SK-N-MC (cell line): ENCODE data around the gene CACNB3.

Experiments
- DNase-seq: peaks from one replicate; pipeline ENCODE4 v3.0.0-alpha.2; 2011; ENCODE audit warnings: low read depth, low spot score
- H3K27ac ChIP-seq: fragments of 200-600 bp; sonication (generic); 2 replicates; pipeline ENCODE4 v1.5.1; 2016; ENCODE audit warnings: mixed run types
- H3K36me3 ChIP-seq: fragments of 200-600 bp; sonication (generic); 2 replicates; pipeline ENCODE4 v1.6.1; 2017; ENCODE audit warnings: antibody characterized with exemption, low read length, mixed read lengths; ENCODE audit not compliant: insufficient read depth
- H3K4me3 ChIP-seq: fragments of 200-600 bp; sonication (generic); 2 replicates; pipeline ENCODE4 v1.5.1; 2016
- H3K9ac ChIP-seq: fragments of 200-600 bp; sonication (generic); 2 replicates; pipeline ENCODE4 v1.8.0; 2017; ENCODE audit warnings: mixed run types, mixed read lengths; ENCODE audit not compliant: insufficient read length
- H3K9me3 ChIP-seq: fragments of 200-600 bp; sonication (generic); 2 replicates; pipeline ENCODE4 v1.6.1; 2017; ENCODE audit warnings: low read depth, mild to moderate bottlenecking, antibody characterized with exemption, low read length, moderate library complexity, mixed read lengths
- EZH2 ChIP-seq: fragments of 200-600 bp; sonication (generic); IDR thresholded peaks from one replicate; pipeline ENCODE4 v1.6.1; 2017; ENCODE audit warnings: antibody characterized with exemption
- FOXP2 ChIP-seq: optimal IDR thresholded peaks from 2 replicates; pipeline ENCODE3; 2011; ENCODE audit warnings: mild to moderate bottlenecking, moderate library complexity; ENCODE audit not compliant: insufficient read depth; ENCODE audit errors: extremely low read length, control extremely low read depth
- POLR2AphosphoS5 ChIP-seq: IDR thresholded peaks from 2 replicates; pipeline ENCODE4 v1.6.1; 2012; ENCODE audit warnings: mild to moderate bottlenecking, low read depth, low read length, borderline replicate concordance

Gene CACNB3

GRCh38 chr12:48817873-48818830 is at the start of gene CACNB3:
CACNB3 (plus strand) TSS chr12:48818496; CDS start chr12:48818930, 434 bp downstream.
- Histone ChIP-seq H3K4me3 (peak within 1 kb of the TSS; percentile 95), H3K27ac (no peak within 1 kb of the TSS), H3K36me3 (no peaks in the 10 kb centered on the region; the same call in 1 of the 2 replicates), H3K9me3 (no peaks in the 10 kb centered on the region), H3K9ac (peak within 1 kb of the TSS; percentile 75)
- no peak for DNase-seq
- TF ChIP-seq POLR2AphosphoS5, result peak; percentile 71
- TF ChIP-seq EZH2, result no peak

GRCh38 chr12:48768736-48769135 is 49.6 kb upstream of the CACNB3 start:
- Histone ChIP-seq H3K4me3 (no peak overlapping the region), H3K9me3 (no peaks in the 10 kb centered on the region), H3K27ac (no peak overlapping the region), H3K9ac (no peak overlapping the region), H3K36me3 (no peaks in the 10 kb centered on the region)
- TF ChIP-seq POLR2AphosphoS5, result no peak
- TF ChIP-seq FOXP2, result no peak
- TF ChIP-seq EZH2, result no peak
- DNase-seq, result no peak

- Histone ChIP-seq H3K36me3 (no peaks in the 10 kb centered on the region), H3K4me3 (no peak overlapping the region), H3K27ac (no peak overlapping the region), H3K9ac (no peak overlapping the region), H3K9me3 (no peaks in the 10 kb centered on the region)
- TF ChIP-seq POLR2AphosphoS5 (no peak), EZH2 (no peak), FOXP2 (no peak)
- no peak for DNase-seq
These were observed 47.5 kb upstream of the CACNB3 start for GRCh38 chr12:48770756-48771155.

- Histone ChIP-seq H3K9ac (no peak overlapping the region), H3K4me3 (no peak overlapping the region), H3K27ac (no peak overlapping the region), H3K9me3 (no peaks in the 10 kb centered on the region), H3K36me3 (no peaks in the 10 kb centered on the region)
- DNase-seq, result no peak
- no peak for TF ChIP-seq POLR2AphosphoS5
- TF ChIP-seq FOXP2, result no peak
- no peak for TF ChIP-seq EZH2
These were observed 46.6 kb upstream of the CACNB3 start for GRCh38 chr12:48771588-48772112.

- H3K9ac ChIP-seq, result no peak overlapping the region
- no peak overlapping the region for H3K27ac ChIP-seq
- no peak overlapping the region for H3K4me3 ChIP-seq
- TF ChIP-seq EZH2, result no peak
- no peak for TF ChIP-seq FOXP2
- TF ChIP-seq POLR2AphosphoS5, result no peak
- no peaks in the 10 kb centered on the region for H3K36me3 ChIP-seq
- no peak for DNase-seq
- no peaks in the 10 kb centered on the region for H3K9me3 ChIP-seq
These were observed 44.6 kb upstream of the CACNB3 start for GRCh38 chr12:48773686-48774085.

GRCh38 chr12:48774516-48774915 is 43.8 kb upstream of the CACNB3 start:
- H3K36me3 ChIP-seq, result no peaks in the 10 kb centered on the region
- DNase-seq, result no peak
- no peaks in the 10 kb centered on the region for H3K9me3 ChIP-seq
- TF ChIP-seq EZH2 (no peak), FOXP2 (no peak), POLR2AphosphoS5 (no peak)
- H3K4me3 ChIP-seq, result no peak overlapping the region
- H3K27ac ChIP-seq, result no peak overlapping the region
- H3K9ac ChIP-seq, result no peak overlapping the region

- TF ChIP-seq POLR2AphosphoS5, result no peak
- TF ChIP-seq FOXP2, result no peak
- no peak for TF ChIP-seq EZH2
- Histone ChIP-seq H3K9me3 (no peaks in the 10 kb centered on the region), H3K36me3 (no peaks in the 10 kb centered on the region), H3K4me3 (no peak overlapping the region), H3K27ac (no peak overlapping the region), H3K9ac (no peak overlapping the region)
- DNase-seq, result no peak
These were observed 43.0 kb upstream of the CACNB3 start for GRCh38 chr12:48775299-48775698.

GRCh38 chr12:48775991-48776649 is 42.2 kb upstream of the CACNB3 start:
- Histone ChIP-seq H3K36me3 (no peaks in the 10 kb centered on the region), H3K9me3 (no peaks in the 10 kb centered on the region), H3K4me3 (no peak overlapping the region), H3K27ac (no peak overlapping the region), H3K9ac (no peak overlapping the region)
- no peak for TF ChIP-seq EZH2
- no peak for TF ChIP-seq POLR2AphosphoS5
- TF ChIP-seq FOXP2, result no peak
- DNase-seq, result no peak

- H3K4me3 ChIP-seq, result no peak overlapping the region
- no peak overlapping the region for H3K27ac ChIP-seq
- no peak overlapping the region for H3K9ac ChIP-seq
- no peaks in the 10 kb centered on the region for H3K9me3 ChIP-seq
- no peak for TF ChIP-seq FOXP2
- TF ChIP-seq EZH2, result no peak
- TF ChIP-seq POLR2AphosphoS5, result no peak
- no peak for DNase-seq
- H3K36me3 ChIP-seq, result no peaks in the 10 kb centered on the region
These were observed 41.3 kb upstream of the CACNB3 start for GRCh38 chr12:48776956-48777355.
